Limb (tissue), 2 donors: ENCODE results near the gene TRAPPC11.

Experiments
- DNase-seq, 2 donors: peaks; one replicate each; pipeline ENCODE4 v3.0.0-alpha.2; 2016; ENCODE audit errors: extremely low spot score in 2 of 2

TRAPPC11 gene

DNA sequence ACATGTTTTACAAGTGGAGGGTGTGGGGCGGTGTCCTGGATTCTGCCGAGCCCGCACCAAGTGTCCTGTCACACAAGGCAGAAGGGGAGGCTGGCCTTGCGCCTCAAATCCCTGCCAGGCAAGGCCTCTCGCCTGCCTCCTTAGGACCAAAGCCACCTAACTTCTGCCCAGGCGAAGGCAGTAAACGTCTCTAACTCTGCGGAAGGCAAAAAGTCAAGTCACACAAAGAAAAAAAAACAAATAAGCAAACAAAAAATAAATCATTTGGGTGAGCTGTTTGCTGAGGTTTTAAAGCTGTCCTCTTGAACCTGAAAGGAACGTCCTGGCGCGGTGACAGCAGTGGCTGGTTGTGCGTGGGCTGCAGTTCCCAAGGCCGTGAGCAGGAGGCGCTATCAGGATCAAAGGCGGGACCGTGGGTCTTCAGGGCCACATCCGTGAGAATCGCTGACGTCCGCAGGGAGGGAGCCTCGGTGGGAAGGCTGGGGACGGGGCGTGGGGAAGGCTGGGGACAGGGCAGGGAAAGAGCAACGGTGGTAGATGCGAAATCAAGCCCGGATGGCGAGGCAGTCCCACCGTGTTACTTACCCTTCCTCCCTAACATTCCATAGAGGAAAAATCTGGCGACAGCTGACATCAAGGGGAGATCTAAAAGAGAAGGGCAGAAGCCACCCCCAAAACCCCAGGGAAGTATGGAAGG, 99.1 kb downstream of the TRAPPC11 start:
- peak in 1 of 2 donors; percentile 72 for DNase-seq

DNA sequence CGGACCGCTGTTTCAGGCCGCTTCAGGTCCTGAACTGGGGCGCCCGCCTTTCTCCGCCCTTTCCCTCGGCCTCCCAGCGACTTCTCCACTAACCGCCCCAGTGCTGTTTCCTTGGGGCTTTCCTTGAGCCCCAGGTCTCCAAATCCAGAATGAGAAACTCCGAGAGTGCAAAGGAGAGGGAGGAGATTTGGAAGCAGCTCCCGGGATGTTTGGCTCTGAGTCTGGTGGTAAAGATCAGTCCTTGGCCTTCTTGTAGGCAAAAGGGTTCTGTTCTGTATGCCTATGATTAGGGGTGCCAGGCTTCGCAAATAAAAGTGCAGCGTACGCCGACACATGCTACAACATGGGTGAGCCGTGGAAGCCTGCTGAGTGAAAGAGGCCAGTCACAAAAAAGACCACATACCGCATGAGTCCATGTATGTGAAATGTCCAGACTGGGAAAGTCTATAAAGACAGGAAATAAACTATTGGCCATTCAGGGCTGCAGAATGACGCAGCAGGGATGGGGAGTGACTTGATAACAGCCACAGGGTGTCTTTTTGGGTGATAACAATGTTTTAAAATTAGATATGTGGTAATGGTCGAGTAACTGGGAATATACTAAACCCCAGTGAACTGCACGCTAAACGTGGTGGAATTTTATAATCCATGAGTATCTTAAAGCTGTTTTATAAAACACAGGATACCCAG, 99.8 kb downstream of the TRAPPC11 start:
- DNase-seq = no peak

DNA sequence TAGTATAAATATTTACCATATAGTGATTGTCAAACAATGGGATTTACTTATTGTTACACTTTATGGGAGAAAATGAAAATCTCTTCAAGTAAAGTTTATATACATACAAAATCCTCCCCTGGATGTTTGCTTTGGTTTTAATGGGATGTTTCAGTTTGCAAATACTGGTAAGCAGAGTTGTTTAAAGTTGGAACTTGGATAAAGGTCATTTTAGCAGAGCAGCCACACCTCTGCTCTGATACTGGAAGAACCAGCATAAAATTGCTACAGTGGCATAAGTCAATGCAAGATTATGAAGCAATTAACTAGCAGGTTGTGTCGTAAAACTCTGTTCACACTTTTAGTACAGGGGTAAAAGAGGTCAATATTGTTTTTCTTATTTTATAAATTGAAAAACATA, 101.2 kb downstream of the TRAPPC11 start:
- DNase-seq = no peak
